Fibroblast of the aortic adventitia (primary cell): ENCODE data around the gene TEX2. TPM values are rescaled to one million over a fixed set of nuclear protein-coding genes. Genes with fewer than 3 reads are reported as not detected.
A peak's percentile ranks its signal among the peaks of the same experiment; 100 is the strongest.

Experiments used
- small RNA-seq: library from RNA; depleted of rRNA; stranded (forward); fragments of <200 nt; gene quantifications from one replicate; pipeline ENCODE3, GENCODE V24; 2012
- total RNA-seq: library from RNA; depleted of rRNA; stranded (reverse); fragments of >200 nt; gene quantifications from 2 replicates; pipeline ENCODE4 v1.2.3, GENCODE V29; 2012; ENCODE audit warnings: low replicate concordance

Gene TEX2
- total RNA-seq, 1 donor: 24.6 TPM

Small RNA genes lying within 50 kb of the gene (small RNA-seq; reads per million reads assigned to genes)
- 5,768 reads per million, percentile 100 among the genes with 10 or more reads in this experiment for gene SNORD104

Other genes with a start within 250 kb of the TEX2 start
- gene ICAM2, start 242.6 kb downstream of the TEX2 start, total RNA-seq: 2.6 and 3.0 TPM in 2 replicates
- gene ERN1, start 133.1 kb downstream of the TEX2 start, total RNA-seq: 11.6 and 13.3 TPM in 2 replicates
- 1.2 and 7.4 TPM in 2 replicates for gene PECAM1, start 127.6 kb upstream of the TEX2 start, total RNA-seq
- 4.1 and 52.5 TPM in 2 replicates for gene MILR1, start 185.9 kb upstream of the TEX2 start, total RNA-seq
- gene POLG2, start 233.8 kb upstream of the TEX2 start, total RNA-seq: 8.2 and 34.9 TPM in 2 replicates
- gene DDX5, start 243.0 kb upstream of the TEX2 start, total RNA-seq: 302 and 859 TPM in 2 replicates
- 32.8 and 51.7 TPM in 2 replicates for gene CEP95, start 243.7 kb upstream of the TEX2 start, total RNA-seq